Prostate gland (tissue), 2 donors: Measurements from ENCODE around the gene NBAS.

Experiments used
- POLR2AphosphoS5 ChIP-seq: sonication (generic); formaldehyde crosslinking; IDR thresholded peaks from one replicate; pipeline ENCODE4 v1.6.1; 2017; ENCODE audit warnings: antibody characterized with exemption
- TF ChIP-seq, protein P1 (sequence below), 4 experiments: fragments of 200-600 bp in 2 of 4; fragments of 450-650 bp in 2 of 4; sonication (generic) in 2 of 4; IDR thresholded peaks; 1 replicate in 3 of 4; 2 replicates in 1 of 4; pipeline ENCODE4 v1.5.1; 2016 to 2019; ENCODE audit warnings: antibody characterized with exemption in 4 of 4, mild to moderate bottlenecking in 2 of 4, moderate library complexity in 2 of 4

DNA sequence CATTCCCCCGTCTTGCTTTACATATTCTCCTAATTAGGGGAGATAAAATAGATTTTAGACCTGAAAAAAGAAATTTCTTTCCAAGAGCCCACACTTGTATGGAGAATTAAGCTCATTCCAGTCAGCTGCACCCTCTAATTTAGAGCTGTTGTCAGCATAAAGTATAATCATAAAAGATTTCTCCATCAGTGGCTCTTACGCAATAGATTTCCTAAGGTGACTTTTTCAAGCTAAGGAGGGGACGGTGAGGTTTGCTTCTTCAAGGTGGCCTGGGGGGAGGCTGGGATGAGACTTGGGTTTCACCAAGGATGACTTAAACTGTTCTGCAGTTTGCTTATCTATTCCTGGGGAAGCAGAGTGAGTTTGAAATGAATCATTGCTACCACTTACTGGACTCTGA lies 426.2 kb downstream of the NBAS start:
- TF ChIP-seq, protein P1, sequence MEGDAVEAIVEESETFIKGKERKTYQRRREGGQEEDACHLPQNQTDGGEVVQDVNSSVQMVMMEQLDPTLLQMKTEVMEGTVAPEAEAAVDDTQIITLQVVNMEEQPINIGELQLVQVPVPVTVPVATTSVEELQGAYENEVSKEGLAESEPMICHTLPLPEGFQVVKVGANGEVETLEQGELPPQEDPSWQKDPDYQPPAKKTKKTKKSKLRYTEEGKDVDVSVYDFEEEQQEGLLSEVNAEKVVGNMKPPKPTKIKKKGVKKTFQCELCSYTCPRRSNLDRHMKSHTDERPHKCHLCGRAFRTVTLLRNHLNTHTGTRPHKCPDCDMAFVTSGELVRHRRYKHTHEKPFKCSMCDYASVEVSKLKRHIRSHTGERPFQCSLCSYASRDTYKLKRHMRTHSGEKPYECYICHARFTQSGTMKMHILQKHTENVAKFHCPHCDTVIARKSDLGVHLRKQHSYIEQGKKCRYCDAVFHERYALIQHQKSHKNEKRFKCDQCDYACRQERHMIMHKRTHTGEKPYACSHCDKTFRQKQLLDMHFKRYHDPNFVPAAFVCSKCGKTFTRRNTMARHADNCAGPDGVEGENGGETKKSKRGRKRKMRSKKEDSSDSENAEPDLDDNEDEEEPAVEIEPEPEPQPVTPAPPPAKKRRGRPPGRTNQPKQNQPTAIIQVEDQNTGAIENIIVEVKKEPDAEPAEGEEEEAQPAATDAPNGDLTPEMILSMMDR (IDR thresholded peaks at IDR 0.05), result no peak
- no peak for TF ChIP-seq POLR2AphosphoS5
